Measurements from ENCODE around the gene FBXO33.

FBXO33 gene

GRCh38 chr14:39446131-39446744 lies 14.0 kb upstream of the FBXO33 start:
- TF ChIP-seq MYC (IDR thresholded peaks at IDR 0.05; ENCODE audit: low read depth, low read length) (no peak), MAX (IDR thresholded peaks at IDR 0.05; ENCODE audit: low read depth, low read length) (no peak), POLR2A (IDR thresholded peaks at IDR 0.05; ENCODE audit: extremely low read depth, insufficient read length) (no peak)
- TF ChIP-seq, protein P1, sequence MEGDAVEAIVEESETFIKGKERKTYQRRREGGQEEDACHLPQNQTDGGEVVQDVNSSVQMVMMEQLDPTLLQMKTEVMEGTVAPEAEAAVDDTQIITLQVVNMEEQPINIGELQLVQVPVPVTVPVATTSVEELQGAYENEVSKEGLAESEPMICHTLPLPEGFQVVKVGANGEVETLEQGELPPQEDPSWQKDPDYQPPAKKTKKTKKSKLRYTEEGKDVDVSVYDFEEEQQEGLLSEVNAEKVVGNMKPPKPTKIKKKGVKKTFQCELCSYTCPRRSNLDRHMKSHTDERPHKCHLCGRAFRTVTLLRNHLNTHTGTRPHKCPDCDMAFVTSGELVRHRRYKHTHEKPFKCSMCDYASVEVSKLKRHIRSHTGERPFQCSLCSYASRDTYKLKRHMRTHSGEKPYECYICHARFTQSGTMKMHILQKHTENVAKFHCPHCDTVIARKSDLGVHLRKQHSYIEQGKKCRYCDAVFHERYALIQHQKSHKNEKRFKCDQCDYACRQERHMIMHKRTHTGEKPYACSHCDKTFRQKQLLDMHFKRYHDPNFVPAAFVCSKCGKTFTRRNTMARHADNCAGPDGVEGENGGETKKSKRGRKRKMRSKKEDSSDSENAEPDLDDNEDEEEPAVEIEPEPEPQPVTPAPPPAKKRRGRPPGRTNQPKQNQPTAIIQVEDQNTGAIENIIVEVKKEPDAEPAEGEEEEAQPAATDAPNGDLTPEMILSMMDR (IDR thresholded peaks at IDR 0.05; ENCODE audit: low read depth, low read length), result no peak
- H3K4me3 ChIP-seq (ENCODE audit: low read depth, low read length), result no peak overlapping the region
- DNase-seq (ENCODE audit: low read depth), result no peak

GRCh38 chr14:39442293-39442692 lies 10.1 kb upstream of the FBXO33 start:
- no peak overlapping the region for H3K4me3 ChIP-seq (ENCODE audit: low read depth, low read length)
- DNase-seq (ENCODE audit: low read depth), result no peak
- TF ChIP-seq MYC (IDR thresholded peaks at IDR 0.05; ENCODE audit: low read depth, low read length), result no peak
- TF ChIP-seq POLR2A (IDR thresholded peaks at IDR 0.05; ENCODE audit: extremely low read depth, insufficient read length), result no peak
- TF ChIP-seq, protein P1 (IDR thresholded peaks at IDR 0.05; ENCODE audit: low read depth, low read length), result no peak
- no peak for TF ChIP-seq MAX (IDR thresholded peaks at IDR 0.05; ENCODE audit: low read depth, low read length)

DNA sequence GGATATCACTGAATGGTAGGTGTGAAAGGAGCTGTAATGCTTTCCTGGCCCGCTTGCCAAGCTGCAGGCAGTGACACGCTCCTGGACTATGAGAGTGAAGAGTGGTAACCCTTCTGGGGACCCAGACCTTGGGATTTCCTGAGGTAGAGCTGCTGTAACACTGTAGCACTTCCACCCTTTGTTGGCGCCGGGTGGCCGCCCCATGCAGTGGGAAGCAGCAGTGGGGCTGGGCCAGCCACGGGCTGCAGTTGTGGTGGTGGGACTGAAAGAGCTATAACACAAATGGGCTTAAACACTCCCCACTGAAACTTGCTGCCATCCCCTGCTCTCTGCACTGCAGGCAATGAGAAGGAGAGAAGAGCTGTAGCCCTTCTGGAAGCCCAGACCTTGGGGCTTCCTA lies 9.6 kb upstream of the FBXO33 start:
- TF ChIP-seq, protein P1 (IDR thresholded peaks at IDR 0.05; ENCODE audit: low read depth, low read length), result no peak
- TF ChIP-seq MAX (IDR thresholded peaks at IDR 0.05; ENCODE audit: low read depth, low read length) (no peak), MYC (IDR thresholded peaks at IDR 0.05; ENCODE audit: low read depth, low read length) (no peak), POLR2A (IDR thresholded peaks at IDR 0.05; ENCODE audit: extremely low read depth, insufficient read length) (no peak)
- H3K4me3 ChIP-seq (ENCODE audit: low read depth, low read length), result no peak overlapping the region
- DNase-seq (ENCODE audit: low read depth), result no peak

GRCh38 chr14:39440975-39441374 lies 8.7 kb upstream of the FBXO33 start:
- H3K4me3 ChIP-seq (ENCODE audit: low read depth, low read length), result no peak overlapping the region
- TF ChIP-seq MAX (IDR thresholded peaks at IDR 0.05; ENCODE audit: low read depth, low read length), result no peak
- TF ChIP-seq MYC (IDR thresholded peaks at IDR 0.05; ENCODE audit: low read depth, low read length), result no peak
- no peak for TF ChIP-seq POLR2A (IDR thresholded peaks at IDR 0.05; ENCODE audit: extremely low read depth, insufficient read length)
- TF ChIP-seq, protein P1 (IDR thresholded peaks at IDR 0.05; ENCODE audit: low read depth, low read length), result no peak

DNA sequence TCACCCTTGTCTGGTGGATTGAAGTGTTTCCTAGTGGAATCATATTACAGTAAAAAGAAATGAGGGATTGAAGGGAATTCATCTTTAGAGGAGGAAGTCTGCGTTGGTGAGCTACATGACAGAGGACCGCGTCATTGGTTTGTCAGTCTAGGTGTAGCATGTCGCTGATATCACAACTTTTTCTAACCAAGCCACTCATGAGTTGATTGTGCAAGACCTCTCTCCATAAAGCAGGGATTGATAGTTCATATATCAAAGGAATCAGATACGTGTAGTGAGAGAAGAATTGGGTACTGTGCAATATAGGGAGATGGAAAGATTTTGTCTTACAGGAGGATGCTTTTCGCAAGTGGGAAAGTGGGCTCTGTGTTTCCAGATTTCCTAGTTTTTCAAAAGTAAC lies 3.0 kb upstream of the FBXO33 start:
- no peak for DNase-seq (ENCODE audit: low read depth)
- TF ChIP-seq POLR2A (IDR thresholded peaks at IDR 0.05; ENCODE audit: extremely low read depth, insufficient read length) (no peak), MYC (IDR thresholded peaks at IDR 0.05; ENCODE audit: low read depth, low read length) (no peak), MAX (IDR thresholded peaks at IDR 0.05; ENCODE audit: low read depth, low read length) (no peak)
- TF ChIP-seq, protein P1 (IDR thresholded peaks at IDR 0.05; ENCODE audit: low read depth, low read length), result no peak
- H3K4me3 ChIP-seq (ENCODE audit: low read depth, low read length), result no peak overlapping the region

More at GRCh38 chr14:39440975-39441374, 8.7 kb upstream of the FBXO33 start:
- no peak for DNase-seq (ENCODE audit: low read depth)
